ENCODE results near the gene CRMP1.
"Not testable (repeated sequence)": the region's sequence is repeated elsewhere in the genome, so short reads cannot be mapped to it uniquely, and the experiment has no call there.

The CRMP1 gene

GRCh38 chr4:5887361-5888221 lies 5.3 kb downstream of the CRMP1 start:
- DNase-seq: no peak

- DNase-seq: no peak
Observed at GRCh38 chr4:5887011-5887360, 5.9 kb downstream of the CRMP1 start.

GRCh38 chr4:5885733-5886132 lies 7.2 kb downstream of the CRMP1 start:
- DNase-seq: no peak

DNA sequence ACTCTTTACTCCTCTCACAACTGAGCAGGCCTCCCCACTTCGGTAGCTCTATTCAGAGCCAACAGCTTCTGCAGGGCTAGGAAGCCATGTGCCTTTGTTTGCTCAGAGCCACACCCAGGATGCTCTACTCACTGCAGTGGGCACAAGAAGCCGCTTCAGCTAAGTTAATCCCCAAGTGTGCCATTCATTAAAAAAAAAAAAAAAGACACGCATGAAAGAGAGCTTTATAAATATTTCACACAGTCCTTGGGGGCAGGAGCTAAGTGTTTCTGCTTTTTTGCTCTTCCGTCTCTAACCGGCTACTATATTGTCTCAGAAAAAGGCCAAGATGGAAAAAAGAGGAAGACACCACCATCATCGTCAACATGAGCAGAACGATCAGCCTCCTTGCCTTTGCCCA lies 8.1 kb downstream of the CRMP1 start:
- DNase-seq: no peak

DNA sequence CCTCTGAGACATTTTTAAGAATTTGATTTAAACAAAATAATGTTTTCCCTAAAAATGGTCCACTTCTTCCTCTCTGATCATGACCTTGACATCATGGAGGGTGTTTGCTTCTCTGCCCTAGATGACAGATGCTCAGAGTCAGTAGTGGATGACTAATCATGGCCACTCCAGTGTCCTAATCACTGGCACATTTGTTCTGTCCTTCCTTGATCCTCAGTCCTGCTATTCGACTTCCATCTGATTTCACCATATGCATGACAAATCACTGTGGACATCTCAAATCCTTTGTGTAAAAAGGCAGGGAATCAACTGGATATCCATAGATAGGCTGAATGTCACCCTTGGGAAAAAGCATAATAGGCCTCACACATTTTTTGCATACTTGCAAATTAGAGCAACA lies 9.0 kb downstream of the CRMP1 start:
- DNase-seq: no peak

DNA sequence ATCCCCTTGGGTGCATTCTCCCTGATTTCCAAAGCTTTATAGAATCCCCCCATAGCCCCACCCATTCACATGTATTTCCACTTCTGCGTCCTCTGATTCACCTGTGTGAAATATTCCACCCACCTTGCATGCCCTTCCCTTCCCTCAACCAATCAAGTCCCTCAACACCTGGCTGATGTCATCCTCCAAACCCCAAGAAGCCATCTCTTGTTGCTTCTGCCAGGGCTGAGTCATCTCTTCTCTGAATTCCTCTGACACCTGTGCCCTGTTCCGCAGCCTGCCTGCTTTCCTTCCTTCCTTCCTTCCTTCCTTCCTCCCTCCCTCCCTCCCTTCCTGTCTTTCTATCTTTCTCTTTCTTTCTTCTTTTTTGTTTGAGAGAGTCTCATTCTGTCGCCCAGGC lies 9.9 kb downstream of the CRMP1 start:
- DNase-seq: no peak

DNA sequence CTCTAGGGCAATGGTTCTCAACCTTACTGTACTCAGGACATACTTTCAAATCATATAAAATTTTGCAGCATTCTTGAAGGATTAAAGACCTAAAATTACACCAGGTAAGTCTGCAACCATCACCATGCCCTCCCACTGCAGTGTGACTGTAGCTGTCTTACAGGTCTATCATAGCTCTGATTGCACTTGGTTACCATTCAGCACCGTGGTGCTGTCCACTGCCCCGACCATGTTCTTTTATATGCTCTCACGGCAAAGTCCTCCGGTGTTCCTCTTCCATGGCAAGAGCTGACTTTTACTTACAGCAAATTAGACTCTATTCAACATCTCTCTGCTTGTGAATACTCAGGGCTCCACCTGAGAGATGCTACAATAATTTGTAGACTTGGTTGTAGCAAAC lies 11.5 kb downstream of the CRMP1 start:
- no peak for DNase-seq

- DNase-seq: no peak
Observed at GRCh38 chr4:5878359-5878758, 14.5 kb downstream of the CRMP1 start.

DNA sequence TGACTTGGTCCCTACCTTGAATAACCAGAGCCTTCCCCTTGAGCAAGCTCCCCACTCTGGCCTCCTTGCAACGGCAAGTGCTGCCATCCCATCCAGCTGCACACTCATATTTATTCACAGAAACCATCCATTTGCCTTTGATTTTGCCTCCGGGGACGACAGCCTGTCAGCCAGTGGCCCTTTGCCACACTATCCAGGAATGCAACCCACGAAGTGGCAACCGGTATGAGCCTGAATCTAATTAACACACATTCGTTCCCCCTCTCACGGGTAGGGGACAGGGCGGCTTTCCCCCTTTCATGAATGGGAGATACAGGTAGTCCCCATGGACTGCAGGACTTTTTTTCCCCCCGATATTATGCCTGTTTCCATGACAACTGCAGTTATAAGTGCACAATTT lies 15.5 kb downstream of the CRMP1 start:
- DNase-seq: no peak

- no peak for DNase-seq
Observed at GRCh38 chr4:5874811-5875449, 18.0 kb downstream of the CRMP1 start.

DNA sequence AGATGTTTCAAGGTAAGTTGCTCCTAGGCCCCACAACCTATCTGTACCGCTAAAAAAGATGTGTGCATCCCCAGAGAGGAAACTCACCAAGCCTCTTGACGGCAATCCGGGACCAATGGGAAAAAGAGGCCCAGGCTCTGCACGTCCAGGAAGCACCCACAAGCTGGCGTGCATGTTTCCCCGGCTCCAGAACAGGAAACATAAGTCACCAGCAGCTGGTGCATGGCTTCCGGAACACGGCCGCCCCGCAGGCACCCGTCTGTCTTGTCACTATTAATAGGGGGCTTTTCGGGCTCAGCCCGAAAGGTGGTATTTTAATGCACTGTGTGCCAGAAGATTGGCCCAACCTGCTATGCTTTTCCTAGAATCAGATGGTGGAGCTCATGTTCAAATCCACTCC lies 22.2 kb downstream of the CRMP1 start:
- no peak for DNase-seq

DNA sequence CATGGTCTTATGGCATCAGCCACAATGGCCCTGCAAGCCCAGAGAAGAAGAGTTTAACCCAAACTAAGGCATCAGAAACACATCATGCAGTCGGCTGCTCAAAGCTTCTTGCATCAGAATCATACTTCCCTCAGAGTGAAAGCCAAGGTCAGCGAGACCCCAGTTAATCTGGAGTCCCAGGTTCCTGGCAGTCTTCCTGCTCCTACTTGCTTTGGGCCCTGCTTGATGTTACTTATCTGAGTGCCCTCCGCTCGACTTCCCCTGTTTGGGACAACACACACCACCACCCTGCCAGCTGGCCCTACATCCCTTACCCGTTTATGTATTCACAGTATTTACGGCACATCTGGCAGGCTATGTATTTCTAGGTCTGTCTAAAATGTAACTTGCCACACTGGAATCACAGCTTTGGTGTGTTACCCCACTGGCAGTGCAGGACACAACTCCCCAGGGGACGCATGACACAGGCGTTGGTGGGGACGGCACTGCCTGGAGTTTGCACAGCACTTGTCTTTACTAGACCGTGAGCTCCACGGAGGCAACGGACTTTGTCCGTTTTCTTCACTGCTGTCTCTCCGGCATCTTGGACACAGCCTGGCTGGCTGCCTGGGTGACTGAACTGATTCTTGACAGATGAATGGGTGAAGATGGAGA lies 22.8 kb downstream of the CRMP1 start:
- no peak for DNase-seq

GRCh38 chr4:5867866-5868265 lies 25.0 kb downstream of the CRMP1 start:
- no peak for DNase-seq

GRCh38 chr4:5866841-5867813 lies 25.8 kb downstream of the CRMP1 start:
- no peak for DNase-seq

DNA sequence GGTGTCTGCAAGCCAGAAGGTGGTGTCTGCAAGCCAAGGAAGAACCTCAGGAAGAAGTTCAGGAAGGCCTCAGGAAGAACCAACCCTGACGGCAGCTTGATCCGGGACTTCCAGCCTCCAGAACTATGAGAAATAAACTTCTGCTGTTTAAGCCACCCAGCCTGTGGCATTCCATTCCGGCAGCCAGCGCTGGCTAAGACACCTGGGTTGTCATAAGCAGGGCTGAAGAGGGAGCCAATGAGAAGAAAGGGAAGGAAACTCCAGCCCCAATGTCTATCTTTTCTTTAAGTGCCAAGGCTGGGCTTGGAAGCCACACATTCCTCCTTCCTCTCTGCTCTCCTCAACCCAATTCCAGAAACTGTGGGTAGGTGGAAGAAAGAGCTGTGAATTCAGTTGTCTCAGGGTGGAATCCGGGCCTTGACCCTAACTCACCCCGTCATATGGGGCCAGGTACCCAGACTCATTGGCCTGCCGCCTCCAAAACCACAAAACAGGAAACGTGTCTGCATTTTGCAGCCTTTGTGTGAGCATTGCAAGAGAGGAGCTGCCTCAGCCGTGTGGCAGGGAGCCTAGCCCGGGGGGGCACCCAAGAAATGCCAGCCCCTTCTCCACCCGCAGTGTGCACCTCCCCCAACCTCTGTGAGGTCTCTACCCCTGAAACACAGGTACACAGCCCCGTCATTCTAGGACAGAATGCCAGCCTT lies 26.8 kb downstream of the CRMP1 start:
- no peak for DNase-seq

GRCh38 chr4:5863461-5864113 lies 29.3 kb downstream of the CRMP1 start:
- peak; percentile 17 for DNase-seq

DNA sequence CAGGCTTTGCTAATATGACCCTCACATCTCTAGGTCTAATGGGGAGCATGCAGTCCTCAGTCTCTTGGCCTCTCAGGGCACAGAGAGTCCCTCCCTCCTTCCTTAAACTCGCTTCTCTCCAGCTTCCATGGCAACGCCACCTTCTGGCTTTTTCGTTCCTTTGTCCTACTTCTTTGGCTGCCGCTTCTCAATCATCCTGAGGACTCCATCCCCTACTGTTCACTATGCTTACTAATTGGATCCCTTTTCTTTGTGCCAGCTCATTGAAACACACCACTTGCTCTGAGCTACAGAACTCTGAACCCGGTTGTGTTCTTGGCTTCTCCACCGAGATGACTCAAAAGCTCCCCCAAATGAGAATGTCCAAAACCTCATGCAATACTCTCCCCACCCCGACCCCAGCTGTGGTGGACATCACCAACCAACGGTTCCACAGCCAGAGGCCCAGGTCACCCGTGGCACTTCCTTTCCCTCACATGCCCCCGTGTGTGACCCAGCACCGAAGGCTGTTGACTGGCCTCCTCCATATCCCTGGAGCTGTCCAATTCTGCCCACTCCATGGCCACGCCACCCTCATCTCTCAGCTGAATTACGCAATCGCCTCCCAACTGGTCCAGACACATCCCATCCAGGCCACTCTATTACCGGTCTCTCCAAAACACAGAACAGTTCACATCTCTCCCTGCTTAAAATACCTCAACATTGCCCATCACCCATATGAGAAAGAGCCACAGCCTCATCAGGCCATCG lies 34.7 kb downstream of the CRMP1 start:
- no peak for DNase-seq

DNA sequence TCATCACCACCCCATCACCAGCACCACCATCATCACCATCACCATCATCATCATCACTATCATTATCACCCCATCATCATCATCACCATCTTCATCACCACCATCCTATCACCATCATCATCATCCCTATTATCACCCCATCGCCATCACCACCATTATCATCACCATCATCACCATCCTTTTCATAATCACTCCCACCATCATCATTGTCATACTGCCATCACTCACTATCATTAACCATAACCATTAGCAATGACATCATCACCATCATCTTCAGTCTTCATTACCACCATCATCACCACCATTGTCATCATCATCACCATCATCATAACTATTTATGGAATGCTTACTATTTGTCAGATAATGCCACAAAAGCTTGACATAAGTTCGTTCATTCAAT lies 35.7 kb downstream of the CRMP1 start:
- no peak for DNase-seq

DNA sequence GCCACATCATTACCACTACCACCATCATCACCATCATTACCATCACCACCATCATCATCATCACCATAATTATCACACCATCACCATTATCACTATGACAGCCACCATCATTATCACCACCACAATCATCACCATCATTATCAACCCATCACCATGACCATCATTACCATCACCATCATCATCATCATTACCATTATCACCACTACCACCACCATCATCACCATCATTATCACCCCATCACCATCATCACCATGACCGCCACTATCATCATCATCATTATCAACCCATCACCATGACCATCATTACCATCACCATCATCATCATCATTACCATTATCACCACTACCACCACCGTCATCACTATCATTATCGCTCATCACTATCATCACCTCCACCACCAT lies 36.5 kb downstream of the CRMP1 start:
- not testable (repeated sequence) for DNase-seq

GRCh38 chr4:5854929-5855328 lies 38.0 kb downstream of the CRMP1 start:
- no peak for DNase-seq

Data from OCI-M1 (cell line).